CD4-positive, alpha-beta T cell treated with Interleukin-15 for 1 hour (primary cell): ENCODE data around the gene TAF3.

ENCODE experiments used
- DNase-seq: peaks from one replicate; pipeline ENCODE4 v3.0.0-alpha.2; 2020

The TAF3 gene

DNA sequence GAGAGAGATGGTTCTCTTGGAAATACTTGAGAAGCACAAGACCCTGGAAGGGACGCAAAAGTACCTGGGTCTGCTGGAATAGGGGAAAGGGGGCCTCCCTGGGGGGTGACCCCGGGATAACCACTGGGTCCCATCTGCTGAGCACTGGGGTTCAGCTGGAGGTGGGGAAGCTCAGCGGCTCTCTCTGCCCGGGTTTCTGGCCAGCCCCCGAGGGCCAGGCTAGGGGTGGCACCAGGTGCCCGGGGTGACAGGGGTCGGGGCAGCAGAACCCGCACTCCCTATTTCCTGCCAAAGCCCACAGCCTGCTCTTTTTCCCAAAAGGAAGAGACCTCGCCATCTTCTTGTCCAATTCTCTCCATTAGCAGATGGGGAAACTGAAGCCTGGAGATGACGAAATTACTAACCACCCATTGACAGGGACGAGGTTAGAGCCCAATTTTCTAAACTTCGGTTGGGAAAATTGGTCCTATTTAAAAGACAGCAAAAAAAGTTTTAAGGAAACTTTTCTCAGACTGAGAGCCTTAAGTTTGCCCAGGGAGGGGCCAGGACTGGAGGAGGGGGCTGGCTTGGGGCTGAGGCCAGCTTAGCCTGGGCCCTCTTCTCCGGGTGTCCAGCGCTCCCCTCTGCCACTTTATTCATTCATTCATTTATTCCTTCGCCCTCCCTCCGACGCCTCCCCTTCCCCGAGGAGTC, 218.3 kb downstream of the TAF3 start:
- no peak for DNase-seq

DNA sequence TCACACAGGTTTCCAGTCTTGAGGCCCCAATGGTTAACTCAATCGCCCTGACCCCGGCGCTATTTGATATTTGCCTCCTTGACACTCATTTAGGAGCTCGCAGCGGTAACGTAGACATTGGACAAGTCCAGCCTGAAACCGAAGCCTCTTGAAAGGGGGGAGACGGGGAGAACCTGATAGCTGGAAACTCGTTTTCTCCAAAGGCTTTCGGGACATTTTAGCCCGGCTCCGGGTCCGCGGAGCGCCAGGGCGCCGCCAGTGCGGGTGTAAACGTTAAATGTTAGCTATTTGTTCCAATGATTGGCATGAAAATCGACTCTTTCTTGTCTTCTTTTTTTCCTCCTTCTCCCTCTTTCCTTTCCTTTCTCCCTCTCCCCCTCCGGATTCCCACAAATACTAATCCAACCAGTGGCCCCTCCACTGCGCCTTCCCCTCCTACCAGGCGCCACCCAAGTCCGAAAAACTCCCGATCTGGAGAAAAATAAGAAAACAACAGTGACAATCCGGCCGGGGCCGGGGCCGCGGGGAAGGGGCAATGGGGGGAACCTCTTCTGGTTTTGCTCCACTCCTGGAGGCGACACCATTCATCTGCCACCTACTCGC, 219.0 kb downstream of the TAF3 start:
- no peak for DNase-seq

DNA sequence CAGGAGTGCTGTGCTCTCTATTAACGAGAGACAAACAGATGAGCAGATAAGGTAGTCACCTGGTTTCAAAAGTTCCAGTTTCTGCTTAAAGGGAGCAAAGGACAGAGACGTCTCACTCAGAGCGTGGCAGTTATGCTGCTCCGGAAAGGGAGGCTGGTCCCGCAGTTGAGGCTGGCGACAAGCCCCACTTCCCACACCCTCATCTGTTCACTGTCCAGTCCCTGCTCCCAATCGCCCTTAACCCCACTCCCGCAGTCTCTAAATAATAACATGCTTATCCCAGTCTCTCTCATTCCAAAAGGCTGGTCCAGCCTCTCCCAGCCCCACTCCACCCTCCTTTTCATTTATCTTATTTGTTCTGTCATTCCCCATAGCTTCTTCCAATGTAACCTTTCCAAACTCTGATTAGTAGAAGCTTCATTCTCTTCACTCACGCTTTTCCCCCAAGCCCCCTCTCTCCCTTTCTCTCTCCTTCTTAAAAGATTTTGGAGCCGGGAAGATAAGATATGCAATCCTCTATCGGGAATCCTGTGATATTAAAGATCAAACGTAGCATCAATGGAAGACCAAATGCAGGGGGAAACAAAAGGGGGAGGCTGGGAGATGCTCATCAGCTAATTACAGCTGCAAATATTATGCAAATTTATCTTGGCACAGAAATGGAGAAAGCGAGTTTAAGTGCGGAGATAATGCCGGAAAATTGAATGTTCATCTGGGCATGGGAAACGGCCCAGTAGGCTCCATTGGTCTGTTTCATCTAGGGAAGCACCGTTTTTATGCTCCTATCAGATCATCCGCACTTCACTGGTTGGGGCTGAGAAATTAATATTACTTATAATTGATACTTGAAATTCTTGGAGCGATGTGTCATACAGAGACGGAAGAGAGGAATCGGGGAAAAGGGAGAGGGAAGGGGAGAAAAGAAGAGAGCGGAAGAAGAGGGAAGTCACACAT, 219.9 kb downstream of the TAF3 start:
- DNase-seq: no peak

DNA sequence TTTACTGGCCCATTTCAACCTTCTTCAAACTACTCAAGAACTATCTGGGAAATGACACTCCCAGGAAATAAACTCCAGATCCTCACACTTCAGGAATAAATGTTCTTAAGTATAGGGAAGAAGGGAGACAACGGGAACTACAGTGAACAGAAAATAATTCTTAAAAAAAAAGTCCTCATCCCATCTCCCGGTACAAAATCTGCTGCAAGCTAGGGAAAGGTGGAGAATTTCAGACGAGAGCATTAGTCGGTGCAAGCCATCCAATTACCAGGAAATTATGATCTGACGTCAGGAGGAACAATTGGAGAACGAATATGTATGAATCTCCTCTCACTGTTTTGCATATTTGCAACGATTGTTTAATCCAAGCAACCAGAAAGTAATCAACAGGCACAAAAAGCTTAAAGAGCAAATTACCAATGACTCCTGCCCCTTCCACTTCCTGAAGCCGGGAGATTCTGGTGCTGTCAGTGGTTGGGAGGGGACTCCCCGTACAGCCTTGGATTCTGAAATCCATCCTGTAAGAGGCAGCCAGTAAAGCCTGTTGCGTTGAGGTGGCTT, 221.1 kb downstream of the TAF3 start:
- DNase-seq: no peak

DNA sequence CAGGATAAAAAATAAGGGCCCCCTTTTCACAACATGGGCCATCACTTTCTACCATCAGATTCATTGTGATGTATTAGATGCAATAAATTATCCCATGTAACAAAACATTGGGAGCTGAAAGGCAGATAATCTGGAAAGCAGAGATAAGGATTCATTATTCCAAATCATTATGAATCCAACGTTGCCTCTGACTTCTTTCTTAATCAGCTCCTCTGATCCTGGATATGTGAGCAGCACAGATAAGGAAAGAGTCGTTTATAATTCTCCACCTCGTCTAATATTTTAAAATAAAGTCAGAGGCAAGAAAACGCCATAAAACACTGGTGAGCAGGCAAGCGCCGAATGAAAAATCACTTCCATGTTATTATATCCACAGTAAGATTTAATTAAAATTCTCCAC, 222.3 kb downstream of the TAF3 start:
- no peak for DNase-seq

DNA sequence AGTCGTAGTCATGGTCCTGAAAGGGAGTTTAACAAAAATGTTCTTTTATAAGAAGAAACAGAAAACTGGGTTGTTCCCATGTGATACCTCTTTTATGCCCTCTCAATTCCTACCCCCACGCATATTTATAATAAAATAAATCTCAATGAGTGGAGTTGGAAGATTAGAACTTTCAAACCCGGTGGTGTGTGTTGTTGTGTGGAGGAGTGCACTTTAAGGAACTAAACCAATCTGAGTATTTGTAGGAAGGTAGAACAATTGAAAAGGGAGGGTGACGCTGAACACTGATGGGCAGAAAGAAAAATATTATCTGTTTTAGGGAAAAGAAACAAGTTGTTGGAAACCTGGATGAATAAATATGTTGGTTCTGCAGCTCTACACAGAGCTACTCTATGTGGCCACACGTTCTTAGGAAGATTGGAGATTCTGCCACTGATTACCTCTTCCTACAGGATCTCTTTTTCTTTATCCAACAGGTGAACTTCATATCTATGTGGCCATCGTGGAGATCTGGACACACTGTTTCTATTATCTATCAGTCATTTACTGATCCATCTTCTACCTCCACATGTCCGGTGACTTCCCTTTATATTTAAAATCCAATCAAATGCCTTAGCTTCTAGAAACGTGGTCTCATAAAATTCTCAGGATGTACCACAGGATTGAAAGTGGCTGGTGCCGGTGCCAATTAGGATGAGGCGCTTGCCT, 223.1 kb downstream of the TAF3 start:
- no peak for DNase-seq

DNA sequence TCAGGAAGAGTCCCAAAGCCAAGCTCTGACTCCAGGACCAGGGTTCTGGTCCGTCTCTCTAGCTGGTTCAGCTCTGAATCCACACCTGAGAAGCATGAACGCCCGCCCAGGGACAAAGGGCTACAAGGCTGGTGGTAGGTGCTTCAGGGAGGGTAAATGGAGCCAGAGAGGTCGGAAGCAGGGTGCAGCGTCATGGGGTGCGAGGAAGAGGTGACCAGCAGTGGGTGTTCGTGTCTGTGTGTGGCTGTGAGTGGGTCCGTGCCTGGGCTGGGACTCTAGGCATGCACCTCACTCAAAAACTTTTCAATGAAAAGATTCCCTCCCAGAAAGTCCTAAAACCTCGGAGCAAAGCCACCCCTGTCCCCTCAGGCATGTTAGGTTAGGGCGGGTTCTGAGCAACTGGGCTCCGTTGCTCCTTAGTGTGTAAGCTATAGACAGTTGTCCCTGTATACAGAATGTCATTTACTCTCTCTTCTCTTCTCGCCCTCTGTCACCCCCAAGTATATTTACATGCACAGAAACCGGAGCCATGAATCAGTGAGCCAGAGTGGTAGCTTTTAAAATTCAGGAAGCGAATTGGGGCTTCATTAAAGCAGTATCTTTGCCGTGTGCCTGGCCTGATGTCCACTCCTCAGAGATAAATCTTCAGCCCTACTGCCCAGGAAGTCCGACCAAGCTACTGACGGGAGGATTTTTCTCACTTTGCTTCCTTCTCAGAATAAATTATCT, 223.9 kb downstream of the TAF3 start:
- DNase-seq: no peak

DNA sequence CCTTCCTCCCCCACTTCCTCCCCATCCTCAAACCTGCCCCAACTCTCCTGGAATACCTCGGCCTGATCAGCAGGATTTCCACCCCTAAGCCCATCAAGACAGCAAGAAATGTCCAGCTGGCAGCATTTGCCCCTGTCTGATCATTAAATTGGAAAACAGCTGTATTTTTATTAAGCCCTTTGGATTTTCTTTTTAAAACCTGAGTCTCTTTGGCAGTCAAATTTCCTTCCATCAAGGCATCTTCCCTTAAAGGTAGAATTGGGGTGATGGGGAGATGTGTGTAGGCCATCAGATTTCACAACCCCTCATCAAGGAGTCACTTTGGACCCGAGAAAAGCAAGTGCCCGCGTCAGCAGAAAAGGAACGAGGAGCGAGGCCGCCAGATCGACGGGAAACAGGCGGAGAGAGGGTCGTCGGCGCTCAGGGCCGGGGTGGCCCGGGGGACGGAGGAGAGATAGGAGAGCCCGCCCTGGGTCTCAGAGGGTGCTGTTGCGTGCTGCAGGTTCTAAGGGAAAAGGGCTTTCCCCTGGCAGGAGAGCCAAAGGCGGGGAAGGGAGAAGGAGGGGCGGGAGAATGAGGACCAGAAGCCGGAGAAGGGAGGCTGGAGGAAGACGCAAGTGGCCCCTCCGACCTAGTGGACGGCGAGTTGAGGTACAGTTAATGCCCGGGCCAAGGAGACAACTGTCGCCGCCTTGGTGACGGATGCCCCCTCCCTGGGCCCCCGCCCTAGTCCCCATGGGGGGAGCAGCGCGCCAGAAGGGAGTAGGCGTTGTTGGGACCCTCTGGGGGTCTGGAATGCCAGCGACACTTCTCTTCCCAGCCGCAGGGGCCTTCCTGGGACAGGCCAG, 224.6 kb downstream of the TAF3 start:
- no peak for DNase-seq

DNA sequence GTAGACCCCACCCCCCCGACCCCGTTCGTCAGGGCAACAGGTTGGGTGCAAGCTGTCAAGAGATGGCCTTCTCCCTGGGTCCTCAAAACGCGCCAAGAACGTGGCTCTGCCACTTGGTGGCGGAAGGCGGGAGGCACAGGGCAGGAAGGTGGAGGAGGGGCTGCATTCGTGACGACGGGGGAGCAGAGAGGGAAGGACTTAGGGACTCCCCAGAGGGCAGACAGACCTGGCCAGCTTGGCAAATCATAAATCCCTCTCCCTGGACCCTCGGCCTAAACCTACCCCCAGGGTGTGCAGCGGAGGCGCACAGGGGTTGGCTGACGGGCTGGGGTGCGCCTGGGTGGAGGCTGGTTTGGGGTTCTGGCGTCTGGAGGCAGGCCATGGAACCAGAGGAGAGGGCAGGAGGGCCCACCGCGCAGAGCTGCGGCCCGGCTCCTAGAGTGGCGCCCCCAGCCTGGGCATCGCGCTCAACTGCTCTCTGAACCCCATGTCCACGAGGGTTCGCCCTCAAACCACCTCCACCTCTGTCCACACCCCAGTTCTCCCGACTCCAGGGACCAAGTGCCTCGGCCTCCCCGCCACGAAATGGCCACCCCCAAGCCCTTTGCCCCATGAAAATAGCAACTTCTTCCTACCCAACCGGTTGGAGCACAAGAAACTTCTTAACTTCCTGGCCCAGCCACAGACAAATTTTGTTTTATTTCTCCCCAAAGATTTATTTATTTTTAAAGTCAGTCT, 225.4 kb downstream of the TAF3 start:
- DNase-seq: no peak

DNA sequence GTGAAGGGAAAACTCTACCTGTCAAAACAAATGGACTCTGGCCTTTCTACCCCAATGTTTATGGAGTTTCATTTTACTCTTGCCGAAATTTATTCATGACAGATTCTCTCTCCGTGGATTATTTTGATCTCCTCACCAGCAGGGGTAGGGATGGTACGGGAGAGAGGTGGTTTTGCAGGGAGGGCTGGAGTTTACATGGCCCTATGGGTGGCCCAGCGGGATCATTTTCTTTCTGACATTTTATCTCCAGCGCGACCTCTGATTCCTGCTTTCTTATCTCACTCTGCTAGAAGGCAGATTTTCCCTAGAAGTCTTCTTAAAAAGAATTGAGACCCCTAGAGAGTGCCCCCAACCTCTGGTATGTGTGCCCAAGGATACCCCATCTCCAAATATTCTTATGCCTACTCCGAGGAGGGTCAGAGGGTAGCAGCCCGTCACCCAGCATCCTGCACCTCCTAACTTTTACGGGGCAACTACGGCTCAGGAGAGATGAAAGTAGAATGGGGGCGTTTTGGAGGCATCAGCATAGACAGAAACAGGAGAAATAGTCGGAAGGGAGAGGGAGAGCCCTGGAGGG, 226.1 kb downstream of the TAF3 start:
- DNase-seq: no peak

DNA sequence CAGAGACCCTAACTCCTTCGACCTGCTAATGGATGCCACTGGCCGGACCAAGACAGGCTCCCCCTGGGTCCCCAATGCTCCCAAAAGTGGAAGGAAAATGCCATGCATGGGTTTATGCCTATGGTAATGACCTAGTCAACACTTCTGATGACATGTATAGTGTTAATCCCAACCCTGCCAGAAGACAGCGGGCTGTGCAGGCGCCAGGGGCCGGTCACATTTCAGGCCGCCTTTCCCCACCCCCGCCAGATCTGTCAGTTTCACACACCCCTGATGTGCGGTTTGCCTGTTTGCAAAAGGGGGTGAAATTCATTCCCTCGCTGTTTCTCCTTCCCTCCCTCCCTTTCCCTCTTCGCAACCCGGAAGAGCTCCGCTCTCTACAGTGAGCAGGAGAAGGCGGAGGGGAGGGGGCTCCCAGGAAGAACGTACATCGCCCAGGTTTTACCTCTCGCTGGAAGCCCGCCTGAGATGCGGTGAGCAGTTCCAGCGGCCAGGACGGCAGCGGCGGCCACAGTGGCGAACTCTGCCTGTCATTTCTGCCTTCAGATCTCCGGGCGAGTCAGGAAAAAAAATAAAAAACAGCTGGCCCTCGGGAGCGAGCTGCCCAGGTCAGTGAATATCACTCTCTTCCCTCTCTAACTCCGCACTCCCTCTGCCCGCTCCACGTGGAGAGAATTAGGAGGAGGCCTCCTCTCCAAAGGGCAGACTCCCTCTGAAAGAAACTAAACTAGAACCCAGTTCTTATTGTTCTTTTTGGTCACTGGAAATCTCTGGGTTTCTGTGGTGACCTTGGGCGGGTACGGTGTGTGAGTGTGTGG, 226.8 kb downstream of the TAF3 start:
- no peak for DNase-seq

DNA sequence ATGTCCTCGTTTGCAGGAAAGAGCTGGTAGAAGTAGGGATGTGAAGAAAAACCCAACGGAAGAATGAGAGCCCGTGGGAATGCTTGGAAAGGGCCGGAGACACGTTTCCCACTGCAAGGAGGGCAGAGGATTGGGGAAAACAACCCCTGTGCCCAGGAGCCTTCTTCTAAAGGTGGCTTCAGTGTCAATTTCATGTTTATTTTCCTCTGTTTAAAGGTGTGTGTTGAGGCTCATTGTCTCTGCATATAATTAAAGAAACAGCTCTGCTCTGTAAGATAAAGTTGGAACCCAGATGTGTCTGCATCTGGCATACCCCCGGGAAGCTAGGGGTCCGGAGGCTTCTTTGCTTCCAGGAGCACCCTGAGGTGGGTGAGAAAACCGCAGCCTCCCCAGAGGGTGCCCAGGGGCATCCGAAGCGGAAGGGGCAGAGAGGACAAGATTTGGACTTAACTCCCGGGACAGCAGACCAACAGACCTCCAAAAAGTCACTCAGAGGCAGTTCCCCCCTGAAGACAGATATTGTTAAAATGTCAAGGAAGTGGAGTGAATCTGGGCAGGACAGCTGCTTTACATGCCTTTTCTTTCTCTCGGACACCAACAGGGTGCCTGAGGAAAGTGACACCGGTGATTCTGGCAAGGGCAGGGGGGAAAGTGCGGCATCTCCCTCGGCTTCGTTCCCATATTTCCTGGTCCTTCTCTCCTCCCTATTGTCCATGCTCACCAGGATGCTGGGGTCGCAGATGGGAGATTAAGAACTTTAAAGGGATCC, 227.6 kb downstream of the TAF3 start:
- DNase-seq: no peak

DNA sequence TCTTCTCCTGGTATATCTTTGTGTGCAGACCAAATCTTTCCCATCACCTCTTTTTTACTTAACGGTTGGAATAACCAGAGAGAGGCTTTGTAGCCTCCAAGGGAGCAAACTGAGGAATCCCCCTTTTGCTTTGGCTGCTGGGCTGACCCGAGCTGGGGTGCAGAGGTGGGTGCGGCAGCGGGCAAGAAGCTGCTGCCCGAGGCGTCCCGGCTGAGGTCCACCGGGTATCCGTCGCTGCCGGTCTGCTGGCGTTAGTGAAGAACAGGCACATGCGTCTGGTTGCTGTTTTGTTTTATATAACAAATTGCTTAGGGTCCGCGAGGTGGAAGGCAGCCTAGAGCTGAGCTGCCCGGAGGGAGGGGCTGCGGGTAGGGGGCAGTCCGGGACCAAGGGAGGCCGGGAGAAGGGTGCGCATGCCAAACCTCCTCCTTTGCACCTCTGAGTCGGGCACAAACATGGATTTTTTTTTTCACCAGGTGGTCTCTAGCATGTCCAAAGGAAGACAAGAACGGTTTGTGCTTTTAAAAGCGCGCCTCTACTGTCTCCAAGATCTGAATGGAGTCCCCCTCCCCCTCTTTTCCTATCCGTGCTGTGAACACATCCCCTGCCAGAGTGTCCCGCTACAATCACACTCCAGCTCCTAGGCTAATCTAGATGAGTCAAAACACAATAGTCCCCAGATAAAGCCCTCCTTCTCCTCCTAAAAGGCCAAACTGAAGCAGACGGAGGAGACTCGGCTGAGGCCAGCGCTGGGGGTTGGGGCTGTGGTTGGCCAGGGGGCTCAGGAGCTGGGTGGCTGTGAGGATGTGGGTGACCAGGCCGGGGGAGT, 229.4 kb downstream of the TAF3 start:
- no peak for DNase-seq

DNA sequence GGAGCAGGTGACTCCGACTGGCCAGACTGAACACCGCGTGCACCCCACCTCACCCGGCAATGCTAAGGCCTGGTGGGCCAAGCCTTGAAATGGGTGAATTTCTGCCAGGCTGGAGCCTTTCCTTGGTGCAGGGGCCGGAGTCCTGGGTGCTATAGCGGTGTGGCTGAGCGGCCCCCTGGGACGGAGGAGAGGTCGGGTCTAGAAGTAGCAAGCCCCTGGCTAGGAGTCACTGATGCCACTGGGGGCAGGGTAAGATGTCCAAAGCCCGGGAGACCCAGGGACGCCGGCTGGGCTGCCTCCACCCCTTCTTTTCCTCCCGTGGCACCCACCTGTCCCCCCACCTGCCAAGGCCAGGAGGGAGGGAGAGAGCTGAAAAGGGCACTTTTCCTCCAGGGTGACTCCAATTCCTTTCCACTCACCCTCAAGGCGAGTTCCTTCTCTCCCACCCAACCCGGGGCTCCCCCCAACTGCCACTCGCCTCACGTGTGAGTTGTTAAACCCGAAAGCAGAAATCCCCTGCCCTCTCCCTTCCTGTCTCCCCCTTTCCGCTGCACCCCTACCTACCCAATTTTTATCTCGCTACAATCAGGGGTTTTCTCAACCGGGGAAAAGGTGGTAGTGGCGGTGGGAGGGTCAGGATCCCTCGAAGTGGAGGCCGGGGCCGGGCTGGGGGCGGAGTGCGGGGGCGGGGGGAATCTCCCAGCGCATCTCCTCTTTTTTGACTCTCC, 230.1 kb downstream of the TAF3 start:
- peak; percentile 67 for DNase-seq

DNA sequence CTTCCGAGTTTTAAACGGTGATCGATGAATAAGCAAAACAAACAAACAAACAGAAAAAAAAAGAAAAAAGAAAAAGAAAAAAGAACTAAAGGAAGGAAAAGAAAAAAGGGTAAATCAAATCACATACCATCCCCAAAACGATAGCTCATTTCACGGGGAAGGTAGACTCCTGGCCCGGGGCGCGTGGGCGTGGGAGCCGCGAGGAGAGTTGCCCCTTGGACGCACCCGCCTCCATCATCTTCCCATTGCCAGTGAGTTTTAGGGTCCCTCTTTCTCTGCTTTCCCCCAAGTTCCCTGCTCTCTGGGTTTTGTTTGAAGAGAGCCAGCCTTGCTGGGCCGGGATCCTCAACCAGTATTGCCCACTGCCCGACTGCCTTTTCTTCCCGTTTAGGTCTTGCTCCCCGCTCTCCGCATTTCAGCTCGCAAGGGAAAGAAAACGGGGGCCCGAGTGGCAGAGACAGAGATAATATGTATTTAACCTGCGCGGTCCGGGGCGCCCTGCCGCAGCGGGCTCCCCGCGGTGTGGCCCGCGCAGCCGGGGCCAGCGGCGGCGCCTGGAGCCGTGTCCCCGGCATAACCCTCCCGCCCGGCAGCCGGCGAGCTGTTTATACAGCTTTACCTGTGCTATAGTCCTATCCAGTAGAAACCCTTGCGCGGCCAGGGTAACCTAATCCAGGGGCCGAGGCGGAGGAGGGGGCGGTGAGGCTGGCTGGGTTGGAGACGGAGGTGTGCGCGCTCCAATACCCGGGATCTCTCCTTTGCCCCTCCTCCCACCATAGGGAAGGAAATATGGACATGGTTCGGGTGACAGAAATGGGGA, 230.9 kb downstream of the TAF3 start:
- no peak for DNase-seq
